Right lobe of liver (tissue), 4 donors: Measurements from ENCODE around the gene CRYGN.

Source experiments
- POLR2A ChIP-seq: fragments of 450-650 bp; IDR thresholded peaks from one replicate; pipeline ENCODE4 v1.6.1; 2017; ENCODE audit warnings: antibody characterized with exemption, mild to moderate bottlenecking
- TF ChIP-seq, protein P1 (sequence below), 4 donors: fragments of 200-600 bp in 3 of 4; fragments of 450-650 bp in 1 of 4; IDR thresholded peaks; one replicate each; pipeline versions ENCODE4 v1.5.1 to v1.8.0; 2016 to 2022; ENCODE audit warnings: antibody characterized with exemption in 4 of 4, mild to moderate bottlenecking in 2 of 4
- donor health status: DM: no; HTN: no; CAD: no.
- donor health status: DM: no; HTN: no; CAD: no.
- donor health status: DM: no; HTN: yes; CAD: no.

GRCh38 chr7:151430391-151431205 is 9.3 kb downstream of the CRYGN start:
- no peak for TF ChIP-seq POLR2A
- TF ChIP-seq, protein P1, sequence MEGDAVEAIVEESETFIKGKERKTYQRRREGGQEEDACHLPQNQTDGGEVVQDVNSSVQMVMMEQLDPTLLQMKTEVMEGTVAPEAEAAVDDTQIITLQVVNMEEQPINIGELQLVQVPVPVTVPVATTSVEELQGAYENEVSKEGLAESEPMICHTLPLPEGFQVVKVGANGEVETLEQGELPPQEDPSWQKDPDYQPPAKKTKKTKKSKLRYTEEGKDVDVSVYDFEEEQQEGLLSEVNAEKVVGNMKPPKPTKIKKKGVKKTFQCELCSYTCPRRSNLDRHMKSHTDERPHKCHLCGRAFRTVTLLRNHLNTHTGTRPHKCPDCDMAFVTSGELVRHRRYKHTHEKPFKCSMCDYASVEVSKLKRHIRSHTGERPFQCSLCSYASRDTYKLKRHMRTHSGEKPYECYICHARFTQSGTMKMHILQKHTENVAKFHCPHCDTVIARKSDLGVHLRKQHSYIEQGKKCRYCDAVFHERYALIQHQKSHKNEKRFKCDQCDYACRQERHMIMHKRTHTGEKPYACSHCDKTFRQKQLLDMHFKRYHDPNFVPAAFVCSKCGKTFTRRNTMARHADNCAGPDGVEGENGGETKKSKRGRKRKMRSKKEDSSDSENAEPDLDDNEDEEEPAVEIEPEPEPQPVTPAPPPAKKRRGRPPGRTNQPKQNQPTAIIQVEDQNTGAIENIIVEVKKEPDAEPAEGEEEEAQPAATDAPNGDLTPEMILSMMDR (IDR thresholded peaks at IDR 0.05): no peak
